ENCODE measurements around the gene XPO1.
"Not testable (repeated sequence)": the region's sequence is repeated elsewhere in the genome, so short reads cannot be mapped to it uniquely, and the experiment has no call there.

DNA sequence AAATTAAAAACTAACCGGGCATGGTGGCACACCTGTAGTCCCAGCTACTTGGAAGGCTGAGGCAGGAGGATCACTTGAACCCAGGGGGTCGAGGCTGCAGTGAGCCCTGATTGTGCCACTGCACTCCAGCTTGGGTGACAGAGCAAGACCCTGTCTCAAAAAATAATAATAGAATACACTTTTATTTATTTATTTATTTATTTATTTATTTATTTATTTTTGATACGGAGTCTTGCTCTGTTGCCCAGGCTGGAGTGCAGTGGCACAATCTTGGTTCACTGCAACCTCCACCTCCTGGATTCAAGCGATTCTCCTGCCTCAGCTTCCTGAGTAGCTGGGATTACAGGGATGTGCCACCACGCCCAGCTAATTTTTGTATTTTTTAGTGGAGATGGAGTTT lies 48.8 kb upstream of the XPO1 start:
- TF ChIP-seq, protein P1, sequence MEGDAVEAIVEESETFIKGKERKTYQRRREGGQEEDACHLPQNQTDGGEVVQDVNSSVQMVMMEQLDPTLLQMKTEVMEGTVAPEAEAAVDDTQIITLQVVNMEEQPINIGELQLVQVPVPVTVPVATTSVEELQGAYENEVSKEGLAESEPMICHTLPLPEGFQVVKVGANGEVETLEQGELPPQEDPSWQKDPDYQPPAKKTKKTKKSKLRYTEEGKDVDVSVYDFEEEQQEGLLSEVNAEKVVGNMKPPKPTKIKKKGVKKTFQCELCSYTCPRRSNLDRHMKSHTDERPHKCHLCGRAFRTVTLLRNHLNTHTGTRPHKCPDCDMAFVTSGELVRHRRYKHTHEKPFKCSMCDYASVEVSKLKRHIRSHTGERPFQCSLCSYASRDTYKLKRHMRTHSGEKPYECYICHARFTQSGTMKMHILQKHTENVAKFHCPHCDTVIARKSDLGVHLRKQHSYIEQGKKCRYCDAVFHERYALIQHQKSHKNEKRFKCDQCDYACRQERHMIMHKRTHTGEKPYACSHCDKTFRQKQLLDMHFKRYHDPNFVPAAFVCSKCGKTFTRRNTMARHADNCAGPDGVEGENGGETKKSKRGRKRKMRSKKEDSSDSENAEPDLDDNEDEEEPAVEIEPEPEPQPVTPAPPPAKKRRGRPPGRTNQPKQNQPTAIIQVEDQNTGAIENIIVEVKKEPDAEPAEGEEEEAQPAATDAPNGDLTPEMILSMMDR (IDR thresholded peaks at IDR 0.05) = not testable (repeated sequence)
- TF ChIP-seq POLR2A, POLR2AphosphoS5 (IDR thresholded peaks at IDR 0.05): not testable (repeated sequence)
